ENCODE measurements around the gene HS1BP3. TPM values are rescaled to one million over a fixed set of nuclear protein-coding genes. Genes with fewer than 3 reads are reported as not detected.

Gene HS1BP3
- total and polyA plus RNA-seq, 2 of the 13 experiments (the other 11 are each of a cell fraction or from before 2014, with no cell fraction given) = 15.2 to 22.0 TPM

GRCh38 chr2:20676353-20677215 lies 25.7 kb upstream of the HS1BP3 start (continued):
- no peak for TF ChIP-seq THAP8 (CRISPR knock-in tag; IDR thresholded peaks at IDR 0.05; ENCODE audit: borderline replicate concordance)
- TF ChIP-seq ZMYM2 (CRISPR knock-in tag; IDR thresholded peaks at IDR 0.05) = 0 out of 2 replicates have a peak, but pooled peaks have one; percentile 29
- TF ChIP-seq RORA (CRISPR knock-in tag; IDR thresholded peaks at IDR 0.05) = no peak
- peak; percentile 74 for TF ChIP-seq ELF1 (CRISPR knock-in tag; IDR thresholded peaks at IDR 0.05)
- TF ChIP-seq ATF3 (CRISPR knock-in tag; IDR thresholded peaks at IDR 0.05) = peak; percentile 51; the same call in 1 of the 2 replicates
- peak; percentile 78; the same call in 1 of the 2 replicates for TF ChIP-seq ETV5 (CRISPR knock-in tag; IDR thresholded peaks at IDR 0.05; ENCODE audit: borderline replicate concordance)
- TF ChIP-seq PREB (CRISPR knock-in tag; IDR thresholded peaks at IDR 0.05) = no peak
- TF ChIP-seq CCAR2 (optimal IDR thresholded peaks at IDR 0.05; ENCODE audit: low read depth, low read length) = peak; percentile 49
- TF ChIP-seq JUND (CRISPR knock-in tag; IDR thresholded peaks at IDR 0.05) = peak; percentile 65; the same call in 1 of the 2 replicates
- peak; percentile 89 for TF ChIP-seq ZMYM4 (CRISPR knock-in tag; IDR thresholded peaks at IDR 0.05)
- TF ChIP-seq MIER2 (CRISPR knock-in tag; IDR thresholded peaks at IDR 0.05) = peak; percentile 87; the same call in 1 of the 2 replicates
- peak; percentile 80 for TF ChIP-seq DR1 (CRISPR knock-in tag; IDR thresholded peaks at IDR 0.05)
- peak; percentile 14; the same call in 1 of the 2 replicates for TF ChIP-seq DNMT1 (CRISPR knock-in tag; IDR thresholded peaks at IDR 0.05)
- TF ChIP-seq ZNF430 (CRISPR knock-in tag; IDR thresholded peaks at IDR 0.05) = peak; percentile 83; the same call in 1 of the 2 replicates
- peak; percentile 70; the same call in 1 of the 2 replicates for TF ChIP-seq ZNF333 (CRISPR knock-in tag; IDR thresholded peaks at IDR 0.05; ENCODE audit: borderline replicate concordance)
- no peak for TF ChIP-seq ELF4 (CRISPR knock-in tag; IDR thresholded peaks at IDR 0.05; ENCODE audit: borderline replicate concordance)
- no peak for TF ChIP-seq ZNF570 (CRISPR knock-in tag; IDR thresholded peaks at IDR 0.05; ENCODE audit: borderline replicate concordance)
- no peak for TF ChIP-seq DDIT3 (CRISPR knock-in tag; IDR thresholded peaks at IDR 0.05)
- TF ChIP-seq RFX3 (CRISPR knock-in tag; IDR thresholded peaks at IDR 0.05) = 0 out of 2 replicates have a peak, but pooled peaks have one; percentile 17
- peak; percentile 98 for TF ChIP-seq ZNF124 (CRISPR knock-in tag; IDR thresholded peaks at IDR 0.05)
- TF ChIP-seq ZSCAN21 (CRISPR knock-in tag; IDR thresholded peaks at IDR 0.05; ENCODE audit: borderline replicate concordance) = peak; percentile 94
- TF ChIP-seq AFF4 (CRISPR knock-in tag; IDR thresholded peaks at IDR 0.05) = no peak

All from HepG2 (cell line).